ENCODE measurements around the gene PRRG1. TPM values are rescaled to one million over a fixed set of nuclear protein-coding genes. Genes with fewer than 3 reads are reported as not detected.

The PRRG1 gene
- total RNA-seq, 1 experiment from 2014 or later: 8.6 TPM

- in situ Hi-C loops (cut with HindIII; ENCODE audit: low pct_unique_long_range_greater_than_20kb, low sequenced_read_pairs): no loop called here
- no TSS peak for BruUV-seq (replicated peaks)
- no peak for ATAC-seq
These were observed 92.2 kb downstream of the PRRG1 start for GRCh38 chrX:37441377-37441776.

GRCh38 chrX:37445182-37445581 is 96.0 kb downstream of the PRRG1 start:
- Histone ChIP-seq H3K36me3 (ENCODE audit: control insufficient read depth, insufficient read depth, low read length) (no peaks in the 10 kb centered on the region), H3K9me3 (ENCODE audit: control insufficient read depth, insufficient read depth, low read depth, low read length) (no peaks in the 10 kb centered on the region), H3K27me3 (ENCODE audit: control insufficient read depth, insufficient read depth, low read length) (no peaks in the 10 kb centered on the region), H3K27ac (ENCODE audit: low read length) (no peak overlapping the region), H3K4me3 (ENCODE audit: low read depth in 2 of 2, low read length in 2 of 2) (no peak overlapping the region), H3K4me1 (ENCODE audit: control insufficient read depth, insufficient read depth, low read length) (no peaks in the 10 kb centered on the region)
- no peak for TF ChIP-seq POLR2AphosphoS5 (IDR thresholded peaks at IDR 0.05; ENCODE audit: low read depth, low read length)
- no peak for TF ChIP-seq CTCF (IDR thresholded peaks at IDR 0.05)
- no peak for TF ChIP-seq SIN3A (IDR thresholded peaks at IDR 0.05; ENCODE audit: borderline replicate concordance, insufficient read depth, low read depth, low read length)
- TF ChIP-seq TCF7L2 (IDR thresholded peaks at IDR 0.05; ENCODE audit: low read depth, low read length): no peak
- TF ChIP-seq REST (IDR thresholded peaks at IDR 0.05; ENCODE audit: insufficient read depth in 1 of 2, low read depth in 2 of 2, low read length in 1 of 2): no peak
- POLR2A ChIA-PET: no interaction called here
- no peak for ATAC-seq
- DNase-seq (ENCODE audit: low read depth, low spot score): no peak
- in situ Hi-C loops (cut with HindIII; ENCODE audit: low pct_unique_long_range_greater_than_20kb, low sequenced_read_pairs): no loop called here
- CTCF ChIA-PET: no interaction called here
- no TSS peak for BruUV-seq (replicated peaks)
- intact Hi-C loops (cut with micrococcal nuclease; ENCODE audit: unreplicated experiment): no loop called here

More at GRCh38 chrX:37441377-37441776, 92.2 kb downstream of the PRRG1 start:
- H3K27ac ChIP-seq (ENCODE audit: low read length): no peak overlapping the region
- ChIA-PET POLR2A (no interaction called here), CTCF (interaction anchor here (0.6 kb wide), 1 partner anchor 9 kb away, joined by 3 read pairs; no protein-coding TSS in a partner anchor)
- no peak for DNase-seq (ENCODE audit: low read depth, low spot score)
- intact Hi-C loops (cut with micrococcal nuclease; ENCODE audit: unreplicated experiment): no loop called here
- no peaks in the 10 kb centered on the region for H3K27me3 ChIP-seq (ENCODE audit: control insufficient read depth, insufficient read depth, low read length)
- no peaks in the 10 kb centered on the region for H3K4me1 ChIP-seq (ENCODE audit: control insufficient read depth, insufficient read depth, low read length)
- TF ChIP-seq SIN3A (IDR thresholded peaks at IDR 0.05; ENCODE audit: borderline replicate concordance, insufficient read depth, low read depth, low read length): no peak
- TF ChIP-seq REST (IDR thresholded peaks at IDR 0.05; ENCODE audit: insufficient read depth in 1 of 2, low read depth in 2 of 2, low read length in 1 of 2): no peak
- no peak for TF ChIP-seq POLR2AphosphoS5 (IDR thresholded peaks at IDR 0.05; ENCODE audit: low read depth, low read length)
- H3K4me3 ChIP-seq (ENCODE audit: low read depth in 2 of 2, low read length in 2 of 2): no peak overlapping the region
- H3K9me3 ChIP-seq (ENCODE audit: control insufficient read depth, insufficient read depth, low read depth, low read length): no peaks in the 10 kb centered on the region
- H3K36me3 ChIP-seq (ENCODE audit: control insufficient read depth, insufficient read depth, low read length): no peaks in the 10 kb centered on the region
